Left ventricle myocardium inferior (tissue), 1 donor: ENCODE results near the gene MYADML2. TPM values are rescaled to one million over a fixed set of nuclear protein-coding genes. Genes with fewer than 3 reads are reported as not detected.

Experiments used
- DNase-seq: peaks from one replicate; pipeline ENCODE4 v3.0.0-alpha.2; 2020
- H3K27ac ChIP-seq: fragments of 200-600 bp; replicated peaks from 2 replicates; pipeline ENCODE4 v1.8.0; 2021
- H3K27me3 ChIP-seq: fragments of 200-600 bp; 2 replicates; pipeline ENCODE4 v1.8.0; 2021; ENCODE audit warnings: low read depth
- H3K36me3 ChIP-seq: fragments of 200-600 bp; 2 replicates; pipeline ENCODE4 v1.8.0; 2021
- H3K4me1 ChIP-seq: fragments of 200-600 bp; 2 replicates; pipeline ENCODE4 v1.8.0; 2021
- H3K4me3 ChIP-seq: fragments of 200-600 bp; 2 replicates; pipeline ENCODE4 v1.8.0; 2021; ENCODE audit warnings: mild to moderate bottlenecking, moderate library complexity
- H3K9me3 ChIP-seq: fragments of 200-600 bp; replicated peaks from 2 replicates; pipeline ENCODE4 v1.8.0; 2021
- intact Hi-C: fragments of 100-400 bp; cut with micrococcal nuclease; formaldehyde crosslinking; loops from one replicate; pipeline ENCODE4 v1.11.0; 2022
- total RNA-seq: library from RNA; stranded (reverse); fragmentation: NEBNext Ultra II Directional; extraction: Animal tissue kit (Norgen Biotek cat#: 25700); gene quantifications from one replicate; pipeline ENCODE4 v1.2.1, GENCODE V29; 2021
- TF ChIP-seq, protein P1 (sequence below): fragments of 200-600 bp; IDR thresholded peaks from 2 replicates; pipeline ENCODE4 v1.8.0; 2021; ENCODE audit warnings: antibody characterized with exemption, mild to moderate bottlenecking, borderline replicate concordance
- donor health status: DM: no; HTN: yes; CAD: no; lungs with severe emphysema.

The MYADML2 gene
- total RNA-seq, 1 donor from 2014 or later = 7.2 TPM

DNA sequence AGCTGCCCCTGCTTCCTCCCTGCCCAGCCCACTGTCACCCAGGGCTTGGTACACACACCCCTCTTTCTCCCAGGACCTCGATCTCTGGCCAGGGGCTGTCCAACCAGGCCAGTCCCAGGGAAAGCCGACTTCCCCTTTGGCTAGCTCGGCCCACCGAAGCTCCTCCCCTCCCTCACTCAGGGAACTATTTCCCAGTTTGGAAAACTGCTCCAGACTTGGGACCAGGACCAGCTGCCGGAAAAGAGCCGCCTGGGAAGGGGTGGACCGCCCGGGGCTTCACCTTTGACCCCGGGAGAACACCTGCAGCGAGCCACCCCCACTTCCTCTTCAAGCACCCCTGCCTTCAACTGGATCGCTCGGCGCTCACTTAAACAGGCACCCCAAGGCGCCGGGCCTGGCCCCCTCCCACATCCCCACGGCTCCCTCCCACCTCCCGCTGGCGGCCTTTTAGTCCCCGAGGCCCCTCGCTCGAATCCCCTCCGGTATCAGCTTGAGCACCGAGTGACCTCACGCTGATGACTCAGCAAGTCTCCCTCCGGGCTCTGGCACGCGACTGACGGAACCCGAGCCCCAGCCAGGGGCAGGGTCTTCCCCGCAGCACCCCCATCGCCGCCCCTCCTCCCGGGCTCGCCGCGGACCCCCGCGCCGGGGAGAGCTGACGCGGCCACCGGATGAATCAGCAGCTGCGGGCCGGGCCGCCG, 20.4 kb downstream of the MYADML2 start:
- H3K4me3 ChIP-seq = peak overlapping the region; percentile 93
- intact Hi-C loops = no loop called here
- peak overlapping the region; percentile 91 for H3K27ac ChIP-seq
- H3K27me3 ChIP-seq = peaks cover 12% of the 10 kb centered on the region
- TF ChIP-seq, protein P1, sequence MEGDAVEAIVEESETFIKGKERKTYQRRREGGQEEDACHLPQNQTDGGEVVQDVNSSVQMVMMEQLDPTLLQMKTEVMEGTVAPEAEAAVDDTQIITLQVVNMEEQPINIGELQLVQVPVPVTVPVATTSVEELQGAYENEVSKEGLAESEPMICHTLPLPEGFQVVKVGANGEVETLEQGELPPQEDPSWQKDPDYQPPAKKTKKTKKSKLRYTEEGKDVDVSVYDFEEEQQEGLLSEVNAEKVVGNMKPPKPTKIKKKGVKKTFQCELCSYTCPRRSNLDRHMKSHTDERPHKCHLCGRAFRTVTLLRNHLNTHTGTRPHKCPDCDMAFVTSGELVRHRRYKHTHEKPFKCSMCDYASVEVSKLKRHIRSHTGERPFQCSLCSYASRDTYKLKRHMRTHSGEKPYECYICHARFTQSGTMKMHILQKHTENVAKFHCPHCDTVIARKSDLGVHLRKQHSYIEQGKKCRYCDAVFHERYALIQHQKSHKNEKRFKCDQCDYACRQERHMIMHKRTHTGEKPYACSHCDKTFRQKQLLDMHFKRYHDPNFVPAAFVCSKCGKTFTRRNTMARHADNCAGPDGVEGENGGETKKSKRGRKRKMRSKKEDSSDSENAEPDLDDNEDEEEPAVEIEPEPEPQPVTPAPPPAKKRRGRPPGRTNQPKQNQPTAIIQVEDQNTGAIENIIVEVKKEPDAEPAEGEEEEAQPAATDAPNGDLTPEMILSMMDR = no peak
- H3K4me1 ChIP-seq = peaks cover 69% of the 10 kb centered on the region
- no peaks in the 10 kb centered on the region for H3K9me3 ChIP-seq
- DNase-seq = peak; percentile 81
- peaks cover 12% of the 10 kb centered on the region for H3K36me3 ChIP-seq

DNA sequence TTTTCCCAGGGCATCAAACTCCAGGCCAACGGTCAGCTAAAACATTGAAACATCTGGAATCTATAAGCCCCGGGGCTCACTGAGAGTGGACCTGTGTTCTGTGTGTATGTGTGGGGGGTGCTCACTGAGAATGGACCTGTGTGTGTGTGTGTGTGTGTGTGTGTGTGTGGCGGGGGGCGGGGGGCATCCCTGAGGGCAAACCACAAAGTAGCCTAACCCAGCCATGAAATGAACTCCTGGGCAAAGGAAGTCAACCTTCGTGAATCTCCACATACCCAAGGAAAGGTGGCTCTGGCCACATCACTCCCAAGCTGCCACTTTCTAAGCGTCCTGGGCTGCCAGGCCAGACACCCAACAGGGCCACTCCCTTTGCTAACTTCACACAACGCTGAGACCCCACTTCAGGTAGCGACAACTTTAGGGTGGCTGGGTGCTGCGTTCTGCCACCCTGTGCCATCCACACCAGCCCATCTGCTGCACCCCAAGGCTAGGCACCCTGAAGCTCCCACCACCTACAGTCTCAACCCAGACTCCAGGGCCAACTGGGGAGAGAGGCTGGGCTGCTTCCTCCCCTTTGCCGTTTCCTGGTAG, 21.1 kb downstream of the MYADML2 start:
- intact Hi-C loops = no loop called here
- peaks cover 70% of the 10 kb centered on the region for H3K4me1 ChIP-seq

DNA sequence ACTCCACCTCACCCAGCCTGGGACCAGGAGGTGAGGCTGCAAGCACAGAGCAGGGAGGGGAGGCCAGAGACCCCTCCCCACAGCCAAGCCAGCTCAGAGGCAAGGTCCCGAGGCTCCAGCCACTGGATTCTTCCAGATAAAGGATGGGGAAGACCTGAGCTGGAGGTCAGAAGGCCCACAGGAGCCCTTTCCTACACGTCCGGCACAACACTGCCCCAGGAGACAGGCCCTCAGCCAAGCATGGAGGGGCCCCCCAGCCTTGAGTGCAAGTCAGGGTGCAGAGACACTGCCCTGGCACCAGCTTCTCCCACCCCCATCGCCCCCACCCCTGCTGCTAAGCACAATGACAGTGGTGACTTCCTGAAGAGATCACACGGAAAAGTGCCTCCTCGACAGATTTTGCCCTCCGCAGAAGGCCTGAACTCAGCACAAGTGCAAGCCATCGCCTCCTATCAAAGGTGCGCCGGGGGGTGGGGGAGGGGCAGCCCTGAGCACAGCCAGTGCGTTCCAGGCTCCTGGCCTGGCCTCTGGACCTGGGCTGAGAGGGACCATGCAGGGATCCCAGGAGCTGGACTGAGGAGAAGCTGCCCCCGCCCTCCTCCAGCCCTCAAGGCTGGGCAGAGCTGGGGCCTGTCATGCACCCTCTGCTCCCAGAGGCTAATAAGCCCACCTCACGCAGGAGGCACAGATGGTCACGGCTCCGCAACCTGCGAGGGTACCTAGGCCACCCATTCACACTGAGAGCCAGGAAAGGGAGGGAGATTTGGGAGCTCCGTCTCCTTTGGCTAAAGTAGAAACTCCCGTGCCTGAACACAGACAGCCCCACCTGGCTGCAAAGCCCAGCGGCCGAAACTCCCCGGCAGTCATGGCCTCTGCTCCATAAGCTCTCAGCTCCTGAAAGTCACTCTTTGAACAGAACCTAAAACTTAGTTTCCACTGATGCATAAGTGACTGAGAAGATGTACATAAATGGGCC, 22.2 kb downstream of the MYADML2 start:
- TF ChIP-seq, protein P1 = no peak
- H3K4me1 ChIP-seq = peaks cover 74% of the 10 kb centered on the region
- peak overlapping the region; percentile 93 for H3K4me3 ChIP-seq
- intact Hi-C loops = no loop called here
- DNase-seq = no peak
- H3K36me3 ChIP-seq = peaks cover 27% of the 10 kb centered on the region
- peak overlapping the region; percentile 91 for H3K27ac ChIP-seq
- peaks cover 6% of the 10 kb centered on the region for H3K27me3 ChIP-seq
- no peaks in the 10 kb centered on the region for H3K9me3 ChIP-seq

More for the DNA sequence above, 21.1 kb downstream of the MYADML2 start:
- Histone ChIP-seq H3K27me3 (peaks cover 6% of the 10 kb centered on the region), H3K9me3 (no peaks in the 10 kb centered on the region), H3K27ac (peak overlapping the region; percentile 91), H3K36me3 (peaks cover 16% of the 10 kb centered on the region), H3K4me3 (peak overlapping the region; percentile 93)
- no peak for DNase-seq
- TF ChIP-seq, protein P1 = no peak

- TF ChIP-seq, protein P1 = no peak
- Histone ChIP-seq H3K27me3 (peaks cover 4% of the 10 kb centered on the region), H3K27ac (peak overlapping the region; percentile 91), H3K9me3 (no peaks in the 10 kb centered on the region), H3K36me3 (peaks cover 31% of the 10 kb centered on the region), H3K4me3 (peak overlapping the region; percentile 93), H3K4me1 (peaks cover 75% of the 10 kb centered on the region)
- intact Hi-C loops = no loop called here
- peak; percentile 75 for DNase-seq
These were observed 23.5 kb downstream of the MYADML2 start for GRCh38 chr17:81923302-81924260.
